Stimulated activated CD8-positive, alpha-beta memory T cell treated with anti-CD3 and anti-CD28 coated beads, Interleukin-15, amount 100 ng/mL, for 4 hours (primary cell): ENCODE results near the gene FNTB.
A peak's percentile ranks its signal among the peaks of the same experiment; 100 is the strongest.
"Not testable (repeated sequence)": the region's sequence is repeated elsewhere in the genome, so short reads cannot be mapped to it uniquely, and the experiment has no call there.

Experiments used
- DNase-seq, 2 donors: peaks; one replicate each; pipeline ENCODE4 v3.0.0-alpha.2; 2020; ENCODE audit warnings: low read depth in 2 of 2

The FNTB gene

DNA sequence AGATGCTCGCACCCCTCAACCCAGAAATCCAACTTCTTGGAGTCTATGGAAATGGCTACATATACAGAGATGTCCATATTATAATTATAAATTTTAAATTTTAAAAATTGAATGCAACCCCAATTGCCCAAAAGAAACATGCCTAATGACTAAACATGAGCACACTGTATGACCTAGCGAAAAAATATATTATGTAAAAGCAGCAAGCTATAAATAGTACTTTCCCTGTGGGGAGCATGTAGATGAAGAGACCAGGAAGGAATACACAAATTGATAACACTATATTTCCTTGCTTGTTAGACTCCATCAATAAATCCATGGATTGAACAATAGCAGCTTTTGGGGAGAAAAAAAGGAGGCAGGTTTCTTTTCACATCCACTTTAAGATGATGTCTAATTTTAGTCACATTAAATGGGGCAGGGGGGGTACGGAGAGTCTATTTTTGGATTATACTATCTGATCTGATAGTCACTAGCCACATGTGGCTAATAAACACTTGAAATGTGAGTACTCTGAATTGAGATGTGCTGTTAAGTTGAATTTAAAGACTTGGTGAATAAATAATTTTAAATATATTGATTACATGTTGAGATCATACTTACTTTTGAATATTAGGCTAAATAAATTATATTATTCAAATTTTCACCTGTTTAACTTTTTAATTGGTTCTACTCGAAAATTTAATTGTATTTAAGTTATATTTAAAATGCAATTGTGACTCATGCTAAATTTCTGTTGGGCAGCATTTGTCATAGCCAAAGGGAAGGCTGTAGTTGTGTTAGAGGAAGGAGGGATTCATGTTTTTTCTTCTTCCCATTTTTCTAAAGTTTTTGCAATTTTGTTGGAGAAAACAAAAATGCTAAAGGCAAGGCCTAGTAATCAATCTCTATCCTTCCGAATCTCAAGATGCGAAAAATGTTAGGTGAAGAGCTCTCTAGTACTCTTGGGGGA lies 98.1 kb downstream of the FNTB start:
- no peak for DNase-seq

DNA sequence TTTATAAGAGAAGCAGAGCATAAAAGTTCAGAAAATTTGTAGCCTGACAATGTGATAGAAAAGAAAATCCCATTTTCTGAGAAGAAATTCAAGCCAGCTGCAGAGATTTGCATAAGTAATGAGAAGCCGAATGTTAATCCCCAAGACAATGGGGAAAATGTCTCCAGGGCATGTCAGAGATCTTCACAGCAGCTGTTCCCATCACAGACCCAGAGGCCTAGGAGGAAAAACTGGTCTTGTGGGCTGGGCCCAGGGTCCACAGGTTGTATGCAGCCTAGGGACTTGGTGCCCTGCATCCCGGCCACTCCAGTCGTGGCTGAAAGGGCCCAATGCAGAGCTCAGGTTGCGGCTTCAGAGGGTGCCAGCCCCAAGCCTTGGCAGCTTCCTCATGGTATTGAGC lies 100.0 kb downstream of the FNTB start:
- not testable (repeated sequence) for DNase-seq

DNA sequence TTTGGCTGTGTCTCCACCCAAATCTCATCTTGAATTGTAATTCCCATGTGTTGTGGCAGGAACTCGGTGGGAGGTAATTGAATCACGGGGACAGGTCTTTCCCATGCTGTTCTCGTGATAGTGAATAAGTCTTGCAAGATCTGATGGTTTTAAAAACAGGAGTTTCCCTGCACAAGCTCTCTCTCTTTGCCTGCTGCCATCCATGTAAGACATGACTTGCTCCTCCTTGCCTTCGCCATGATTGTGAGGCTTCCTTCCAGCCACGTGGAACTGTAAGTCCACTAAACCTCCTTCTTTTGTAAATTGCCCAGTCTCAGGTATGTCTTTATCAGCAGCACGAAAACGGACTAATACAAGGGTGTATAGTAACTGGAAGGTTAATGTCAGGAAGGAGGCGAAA lies 101.1 kb downstream of the FNTB start:
- not testable (repeated sequence) for DNase-seq

DNA sequence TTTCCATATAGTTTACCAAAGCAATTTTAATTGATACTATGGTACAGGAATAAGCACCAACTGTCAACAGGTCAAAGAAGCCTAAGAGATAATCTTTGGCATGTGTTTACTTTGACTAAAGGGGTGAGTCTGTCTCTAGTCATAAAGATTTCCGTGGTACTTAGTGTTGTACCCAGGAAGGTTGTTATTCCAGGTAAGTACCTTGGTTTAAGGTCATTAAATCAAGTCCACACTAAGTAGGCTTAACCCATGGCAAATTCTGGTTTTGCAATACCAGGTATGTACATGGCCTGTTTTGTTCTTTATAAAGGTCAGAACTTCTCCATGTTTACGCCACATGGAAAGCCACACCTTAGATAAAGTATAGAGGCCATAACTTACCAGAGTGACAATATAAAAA lies 105.7 kb downstream of the FNTB start:
- DNase-seq: no peak

DNA sequence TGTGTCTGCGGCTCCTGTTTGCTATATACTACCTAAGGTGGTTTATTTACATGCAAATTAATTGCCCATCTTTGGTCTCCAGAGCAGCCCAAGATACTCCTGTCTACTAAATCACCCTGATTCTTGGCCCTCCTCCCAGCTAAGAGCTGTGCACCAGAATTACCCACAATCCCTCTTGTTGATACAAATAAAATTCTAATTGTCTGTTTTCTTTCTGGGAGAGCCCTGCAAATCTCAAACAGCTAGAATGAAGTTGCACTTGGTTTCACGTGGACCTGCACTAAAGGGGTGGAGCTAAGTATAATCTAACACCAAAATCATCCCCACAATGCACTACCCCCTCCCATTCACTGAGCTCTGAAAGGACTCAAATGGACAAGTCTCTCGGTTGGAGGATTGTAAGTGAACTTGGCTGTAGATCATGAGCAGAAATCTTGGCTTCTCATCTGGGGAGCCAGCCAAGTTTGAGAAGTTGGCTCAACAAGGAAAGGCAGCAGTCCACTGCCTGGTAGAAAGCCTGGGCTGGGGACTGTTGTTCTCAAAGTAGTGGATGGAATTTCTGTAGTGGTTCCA lies 109.0 kb downstream of the FNTB start:
- DNase-seq: no peak

DNA sequence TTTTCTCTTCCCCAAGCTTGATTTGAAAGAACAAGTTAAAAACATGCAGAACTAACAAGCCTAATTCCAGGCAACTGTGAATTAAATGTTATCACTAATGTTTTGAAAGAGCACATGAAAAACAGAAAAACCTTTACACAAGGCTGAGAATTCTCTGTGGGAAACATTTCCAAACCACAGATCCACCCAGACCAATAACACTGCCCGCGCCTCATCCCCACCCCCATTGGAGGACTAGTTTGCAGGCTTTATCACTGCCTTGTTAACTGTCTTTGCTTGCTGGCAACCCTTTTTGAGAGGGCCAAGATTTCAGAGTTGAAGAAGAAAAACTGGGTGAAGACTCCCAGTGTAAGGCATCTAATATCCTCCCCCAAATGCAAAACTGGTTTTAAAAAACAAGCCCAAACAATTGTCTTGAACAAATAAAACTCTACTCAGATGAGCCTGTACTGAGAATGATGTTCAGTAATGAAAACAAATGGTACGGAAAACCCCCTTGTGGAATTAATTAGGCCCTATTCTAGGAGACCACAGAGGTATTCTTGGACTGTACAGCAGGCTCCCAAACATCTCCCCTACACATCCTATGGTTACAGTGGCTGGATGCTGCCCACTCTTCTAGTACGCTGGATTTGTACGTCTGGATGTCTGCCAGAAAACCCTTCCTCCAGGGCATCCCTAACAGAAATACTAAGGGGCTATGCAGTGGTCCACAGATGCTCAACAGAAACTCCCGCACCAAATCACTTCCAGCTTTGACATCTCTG lies 109.8 kb downstream of the FNTB start:
- no peak for DNase-seq

DNA sequence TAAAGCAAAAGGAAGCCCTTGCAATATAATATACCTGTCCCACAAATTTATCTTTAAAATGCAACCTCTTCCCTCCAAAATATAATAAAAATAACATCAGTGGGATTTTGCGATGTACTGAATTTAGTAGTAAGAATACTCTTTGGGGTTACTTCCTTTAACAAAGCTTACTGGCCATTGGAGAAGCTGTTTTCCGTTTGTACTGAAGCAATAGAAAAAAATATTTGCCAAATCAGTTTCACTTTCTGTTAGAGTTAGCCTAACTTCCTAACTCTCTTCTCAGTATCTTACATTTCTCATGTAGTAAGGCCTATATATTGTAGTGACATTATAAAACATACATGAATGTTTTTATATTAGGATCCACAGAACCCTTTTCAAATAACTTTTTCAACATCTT lies 111.9 kb downstream of the FNTB start:
- DNase-seq: no peak

DNA sequence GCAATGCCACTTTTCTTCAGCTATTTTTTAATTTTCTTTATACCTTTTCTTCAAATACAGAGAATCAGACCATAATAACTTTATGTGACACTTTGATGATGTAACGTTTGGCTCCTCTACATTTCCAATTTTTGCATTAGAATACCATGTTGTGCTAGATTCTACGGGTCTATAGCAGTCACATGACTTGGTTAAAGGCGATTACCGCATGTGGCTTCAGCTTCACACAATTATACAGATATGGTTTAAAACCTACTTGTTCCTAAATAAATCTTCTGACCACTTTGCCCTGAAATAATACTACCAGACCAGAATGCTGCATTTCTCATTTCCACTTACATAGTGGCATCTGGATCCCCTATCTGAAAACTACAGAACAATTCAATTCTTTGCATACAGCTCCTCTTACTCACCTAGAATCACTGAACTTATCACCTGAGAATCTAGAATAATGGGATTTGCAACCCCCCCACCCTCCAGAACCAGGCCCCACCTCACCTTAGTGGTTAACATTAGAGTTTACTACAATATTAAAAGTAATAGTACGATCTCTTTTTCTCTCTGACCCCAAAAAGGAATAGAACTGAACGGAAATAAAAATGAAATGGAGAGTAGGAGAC lies 114.3 kb downstream of the FNTB start:
- no peak for DNase-seq

DNA sequence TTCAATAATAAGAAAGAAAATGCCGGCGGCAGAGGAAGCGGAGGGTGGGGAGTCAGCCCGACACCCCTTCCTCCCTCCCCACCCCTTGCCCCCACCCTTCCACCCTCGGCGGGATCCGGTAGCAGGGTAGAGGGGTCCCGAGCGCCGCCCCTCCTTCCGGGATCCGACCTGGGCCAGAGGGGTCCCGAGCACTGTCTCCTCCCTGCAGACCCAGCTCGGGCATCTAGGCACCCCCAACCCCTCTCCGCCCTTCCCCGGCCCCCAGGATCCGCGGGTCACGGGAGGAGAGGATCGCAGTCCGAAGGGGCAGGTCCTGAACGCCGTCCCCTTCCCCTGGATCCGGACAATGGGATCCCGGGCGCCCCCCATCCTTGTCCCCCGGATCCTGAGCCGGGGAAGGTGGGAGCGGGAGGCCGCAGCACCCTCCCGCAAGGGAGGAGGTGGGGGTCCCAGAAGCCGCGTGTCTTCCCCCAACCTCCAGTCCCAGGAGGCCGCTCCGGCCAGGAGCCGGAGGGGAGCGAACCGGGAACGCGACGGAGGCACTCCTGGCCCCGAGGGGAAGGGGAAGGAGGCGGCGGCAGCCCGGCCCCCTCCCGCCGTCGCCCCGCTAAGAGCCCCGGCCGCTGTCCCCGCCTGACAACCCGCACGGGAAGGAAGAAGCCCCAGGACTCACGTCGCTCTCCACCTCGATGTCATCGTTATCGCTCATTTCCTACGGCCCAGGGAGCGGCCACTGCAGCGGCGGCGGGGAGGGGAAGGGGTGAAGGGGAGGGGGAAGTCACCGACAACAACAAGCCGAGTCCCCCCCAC lies 115.1 kb downstream of the FNTB start:
- DNase-seq: peak; percentile 10 to 15

DNA sequence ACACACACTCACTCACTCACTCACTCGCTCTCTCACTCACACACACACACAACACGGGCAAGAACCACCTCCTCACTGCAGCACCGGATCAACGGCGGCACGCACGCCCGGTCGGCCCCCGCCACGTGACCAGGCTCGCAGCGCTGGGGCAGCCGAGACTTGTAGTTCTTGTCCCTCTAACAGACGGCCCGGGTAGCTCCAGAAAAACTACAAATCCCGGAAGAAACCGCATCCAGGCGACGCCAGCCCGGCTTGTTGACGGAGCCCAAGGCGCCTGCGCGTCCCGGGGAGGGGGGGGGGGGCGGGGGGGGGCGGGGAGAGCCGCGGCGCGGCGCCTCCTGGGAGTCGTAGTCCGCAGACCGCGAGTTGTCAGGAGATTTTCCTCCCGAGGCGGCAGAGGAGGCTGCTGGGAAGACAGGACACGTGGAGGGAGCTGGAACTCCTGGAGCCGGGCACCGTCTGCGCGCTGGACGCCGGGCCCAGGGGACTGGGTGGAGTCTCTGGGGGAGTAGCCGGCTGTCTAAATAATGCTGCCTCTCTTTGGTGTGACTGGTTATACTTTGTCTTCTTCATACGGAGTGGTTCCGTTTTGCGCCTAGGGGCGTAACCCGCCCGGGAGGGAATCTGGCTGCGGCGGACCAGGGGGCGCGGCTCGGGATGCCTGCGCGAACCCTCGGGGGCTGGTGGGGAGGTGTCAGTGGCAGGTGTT lies 115.9 kb downstream of the FNTB start, which contains the start of gene MAX:
MAX (minus strand) TSS at position 77 of the 709 bp plus-strand sequence. CDS start 178 bp downstream, outside the sequence.
- peak; percentile 98 to 99 for DNase-seq

DNA sequence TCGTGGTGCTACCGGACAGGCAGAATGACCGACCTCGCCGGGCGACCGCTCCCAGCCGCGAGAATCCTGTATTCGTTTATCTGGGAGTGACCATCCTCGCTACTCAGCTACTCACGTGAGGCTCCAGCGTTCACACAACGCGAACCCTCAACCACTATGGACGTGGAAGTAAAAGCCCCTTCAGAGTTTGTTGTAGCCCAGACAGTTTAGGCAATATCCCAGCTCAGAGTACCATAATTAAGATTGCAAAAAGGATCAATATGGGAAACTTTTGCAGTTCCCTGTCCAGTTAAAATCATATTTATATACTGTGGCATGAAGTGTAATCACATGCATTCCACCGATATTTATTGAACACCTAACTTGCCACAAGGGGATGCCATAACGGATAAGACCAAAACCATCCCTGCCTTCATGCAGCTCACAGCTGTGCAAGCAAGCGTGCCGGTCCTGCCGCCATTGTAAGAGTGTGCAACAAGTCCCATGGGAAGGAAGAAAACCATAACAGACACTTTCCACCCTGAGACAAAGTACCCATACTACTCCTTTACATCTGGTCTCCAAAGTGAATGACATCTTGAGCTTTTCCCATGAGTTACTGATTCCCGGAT lies 116.6 kb downstream of the FNTB start:
- DNase-seq: no peak

DNA sequence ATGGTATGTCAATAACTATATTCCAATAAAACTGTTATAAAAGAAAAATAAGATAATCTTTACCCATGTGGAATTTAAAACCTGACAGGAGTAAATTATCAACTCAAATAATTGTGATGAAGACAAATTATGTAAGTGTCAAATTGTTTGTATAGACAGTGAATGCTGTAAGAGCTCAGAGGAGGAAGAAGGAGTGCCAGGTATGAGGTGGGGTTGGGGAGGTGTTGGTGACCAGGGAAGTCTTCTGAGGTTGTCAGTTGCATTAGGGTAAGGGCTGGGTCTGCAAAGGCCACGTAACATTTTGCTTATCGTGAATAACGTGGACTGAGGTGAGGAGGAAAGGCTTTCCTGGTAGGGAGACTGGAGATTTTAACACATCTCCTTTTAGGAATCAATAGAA lies 118.1 kb downstream of the FNTB start:
- no peak for DNase-seq

DNA sequence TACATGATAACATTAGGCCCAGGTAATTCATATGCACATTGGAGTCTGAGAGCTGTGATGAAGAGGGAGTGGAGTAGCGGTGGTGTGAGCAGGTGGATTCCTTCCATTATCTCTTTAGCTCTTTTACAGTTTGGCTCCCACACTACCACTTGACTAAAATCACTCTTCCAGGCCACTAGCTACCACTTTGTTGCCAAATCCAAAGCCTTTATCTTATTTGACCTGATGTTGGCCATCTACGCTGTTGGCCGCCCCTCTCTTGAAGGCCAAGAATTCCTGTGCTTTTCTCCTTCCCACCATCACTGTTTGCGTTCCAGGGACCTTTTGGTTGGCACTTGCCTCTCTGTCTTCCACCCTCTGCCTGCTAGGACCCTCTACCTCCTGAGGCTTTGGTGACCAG lies 119.6 kb downstream of the FNTB start:
- DNase-seq: no peak

DNA sequence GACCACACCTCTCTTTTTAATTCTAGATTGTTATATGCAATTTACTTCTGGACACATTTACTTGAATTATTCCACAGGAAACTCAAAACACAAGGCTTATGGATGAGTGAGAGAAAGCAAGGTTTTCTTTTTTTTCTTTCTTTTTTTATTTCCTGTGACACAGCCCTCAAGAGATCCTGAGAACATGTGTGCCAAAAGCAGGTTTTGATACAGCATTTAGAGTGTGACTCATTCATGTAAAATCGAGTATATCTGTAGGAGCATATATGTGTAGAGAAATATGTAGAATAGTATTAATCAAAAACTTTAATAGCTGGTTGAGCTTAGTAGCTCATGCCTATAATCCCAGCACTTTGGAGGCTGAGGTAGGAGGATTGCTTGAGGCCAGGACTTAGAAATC lies 120.0 kb downstream of the FNTB start:
- no peak for DNase-seq

DNA sequence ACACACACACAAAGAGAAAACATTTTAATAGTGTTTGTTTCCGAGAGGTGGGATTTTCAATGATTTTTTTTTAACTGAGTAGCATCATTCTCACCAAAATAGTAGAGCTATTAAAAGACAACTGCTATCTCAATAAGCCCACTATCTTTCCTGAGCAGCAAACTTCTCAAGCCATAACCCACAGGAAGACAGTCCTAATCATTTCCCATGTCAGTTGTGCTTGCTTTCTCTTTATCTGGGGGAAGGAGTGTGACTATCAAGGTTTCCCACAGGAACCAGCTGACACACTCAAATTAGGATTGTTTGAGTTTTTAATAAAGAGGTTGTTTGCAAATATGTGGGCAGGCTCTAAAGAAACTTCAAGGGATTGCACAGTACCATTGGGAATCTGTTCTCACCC lies 120.5 kb downstream of the FNTB start:
- DNase-seq: no peak

DNA sequence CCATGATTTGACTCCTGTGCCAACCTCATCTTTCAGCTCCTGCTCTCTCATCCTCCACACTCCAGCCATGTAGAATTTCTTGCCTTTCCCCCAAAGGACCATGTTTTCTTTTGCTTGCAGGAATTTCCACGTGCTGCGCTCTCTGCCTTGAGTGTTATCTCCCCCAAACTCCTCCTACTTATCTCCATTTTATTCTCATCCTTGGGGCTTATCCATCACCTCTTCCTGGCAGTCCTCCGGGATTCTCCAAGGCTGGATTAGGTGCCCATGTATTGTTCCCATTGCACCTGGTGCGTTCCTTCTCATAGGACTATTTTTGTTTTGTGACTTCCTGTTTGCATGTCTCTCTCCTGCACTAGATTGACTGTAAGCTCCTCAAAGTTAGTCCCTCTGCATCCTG lies 122.7 kb downstream of the FNTB start:
- no peak for DNase-seq

DNA sequence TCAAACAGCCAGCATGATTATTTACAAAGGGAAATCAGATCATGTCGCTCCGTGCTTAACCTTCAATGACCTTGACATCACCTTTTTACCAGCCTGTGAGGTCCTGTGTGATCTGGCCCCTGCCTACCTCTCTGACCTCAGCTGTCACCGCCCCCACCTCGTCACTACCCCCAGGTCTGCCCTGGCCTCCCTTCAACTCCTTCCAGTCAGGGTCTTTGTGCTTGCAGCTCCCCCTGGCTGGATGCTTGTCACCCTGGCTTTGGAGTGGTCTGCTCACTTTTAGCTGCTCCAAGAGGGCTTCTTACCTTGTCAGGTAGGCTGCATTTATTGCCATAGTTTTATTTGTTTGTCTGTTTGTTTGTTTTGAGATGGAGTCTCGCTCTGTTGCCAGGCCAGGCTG lies 123.8 kb downstream of the FNTB start:
- no peak for DNase-seq
